Neutrophil (primary cell): ENCODE data around the gene EXOSC10.
A peak's percentile ranks its signal among the peaks of the same experiment; 100 is the strongest.
"Not testable (repeated sequence)": the region's sequence is repeated elsewhere in the genome, so short reads cannot be mapped to it uniquely, and the experiment has no call there.

ENCODE experiments used
- H3K27ac ChIP-seq: fragments of 200-600 bp; sonication (generic); 2 replicates; pipeline ENCODE4 v1.5.1; 2016; ENCODE audit warnings: mild to moderate bottlenecking, moderate library complexity
- H3K27me3 ChIP-seq: fragments of 200-600 bp; sonication (generic); 2 replicates; pipeline ENCODE4 v1.6.0; 2016; ENCODE audit warnings: mild to moderate bottlenecking
- H3K36me3 ChIP-seq: fragments of 200-600 bp; sonication (generic); 2 replicates; pipeline ENCODE4 v1.5.1; 2017
- H3K4me1 ChIP-seq, 2 experiments: fragments of 200-600 bp in 1 of 2; sonication (generic) in 1 of 2; 1 replicate in 1 of 2; 2 replicates in 1 of 2; pipeline versions ENCODE4 v1.5.1 to v1.6.1; 2013 to 2016; ENCODE audit warnings: low read depth in 1 of 2, low read length in 1 of 2, mild to moderate bottlenecking in 1 of 2, moderate library complexity in 1 of 2; ENCODE audit not compliant: control insufficient read depth in 1 of 2, insufficient read depth in 1 of 2
- H3K4me3 ChIP-seq, 2 experiments: fragments of 200-600 bp in 1 of 2; sonication (generic) in 1 of 2; 1 replicate in 1 of 2; 2 replicates in 1 of 2; pipeline ENCODE4 v1.5.1; 2013 to 2016; ENCODE audit warnings: low read depth in 1 of 2, low read length in 1 of 2, mild to moderate bottlenecking in 1 of 2, moderate library complexity in 1 of 2
- H3K9me3 ChIP-seq: fragments of 200-600 bp; sonication (generic); 2 replicates; pipeline ENCODE4 v1.5.1; 2016
- CTCF ChIP-seq: fragments of 200-600 bp; sonication (generic); IDR thresholded peaks from 2 replicates; pipeline ENCODE4 v1.5.1; 2016; ENCODE audit warnings: antibody characterized with exemption

EXOSC10 gene

GRCh38 chr1:11109047-11109760, 9.5 kb upstream of the EXOSC10 start:
- Histone ChIP-seq H3K27ac (no peak overlapping the region), H3K4me3 (no peak overlapping the region), H3K27me3 (no peaks in the 10 kb centered on the region), H3K4me1 (no peaks in the 10 kb centered on the region), H3K9me3 (no peaks in the 10 kb centered on the region), H3K36me3 (peaks cover 85% of the 10 kb centered on the region)
- TF ChIP-seq CTCF, result no peak

GRCh38 chr1:11107599-11107998, 7.9 kb upstream of the EXOSC10 start:
- TF ChIP-seq CTCF, result no peak
- no peaks in the 10 kb centered on the region for H3K4me1 ChIP-seq
- no peaks in the 10 kb centered on the region for H3K9me3 ChIP-seq
- peaks cover 69% of the 10 kb centered on the region for H3K36me3 ChIP-seq
- H3K27ac ChIP-seq, result no peak overlapping the region
- no peaks in the 10 kb centered on the region for H3K27me3 ChIP-seq
- H3K4me3 ChIP-seq, result no peak overlapping the region

- Histone ChIP-seq H3K36me3 (peaks cover 49% of the 10 kb centered on the region), H3K27me3 (no peaks in the 10 kb centered on the region), H3K9me3 (no peaks in the 10 kb centered on the region), H3K4me3 (no peak overlapping the region), H3K27ac (no peak overlapping the region), H3K4me1 (no peaks in the 10 kb centered on the region)
- TF ChIP-seq CTCF, result no peak
Observed at GRCh38 chr1:11105586-11105985, 5.9 kb upstream of the EXOSC10 start.

- H3K27me3 ChIP-seq, result no peaks in the 10 kb centered on the region
- no peaks in the 10 kb centered on the region for H3K9me3 ChIP-seq
- H3K27ac ChIP-seq, result no peak overlapping the region
- no peak for TF ChIP-seq CTCF
- H3K4me3 ChIP-seq, result no peak overlapping the region
- H3K4me1 ChIP-seq, result peaks cover 13 to 15% of the 10 kb centered on the region in 2 experiments
- peaks cover 17% of the 10 kb centered on the region for H3K36me3 ChIP-seq
Observed at GRCh38 chr1:11101347-11101746, 1.7 kb upstream of the EXOSC10 start.

- not testable (repeated sequence) for H3K27me3 ChIP-seq, H3K4me3 ChIP-seq, H3K9me3 ChIP-seq, H3K27ac ChIP-seq
- Histone ChIP-seq H3K4me1 (peaks cover 13 to 15% of the 10 kb centered on the region in 2 experiments), H3K36me3 (peaks cover 16% of the 10 kb centered on the region)
Observed at GRCh38 chr1:11100806-11101205, 1.1 kb upstream of the EXOSC10 start.

GRCh38 chr1:11100149-11100493, 452 bp upstream of the EXOSC10 start:
- H3K4me3 ChIP-seq, result peak overlapping the region; percentile 97 to 98
- H3K27ac ChIP-seq, result peak overlapping the region; percentile 65
- H3K9me3 ChIP-seq, result no peaks in the 10 kb centered on the region
- peaks cover 13 to 15% of the 10 kb centered on the region in 2 experiments for H3K4me1 ChIP-seq
- peaks cover 18% of the 10 kb centered on the region for H3K36me3 ChIP-seq
- no peaks in the 10 kb centered on the region for H3K27me3 ChIP-seq
- no peak for TF ChIP-seq CTCF
